Activated CD8-positive, alpha-beta T cell treated with anti-CD3 and anti-CD28 coated beads for 36 hours (primary cell): ENCODE measurements around the gene DNAJC4. TPM values are rescaled to one million over a fixed set of nuclear protein-coding genes. Genes with fewer than 3 reads are reported as not detected.

Experiments used
- ATAC-seq: fragments of 200-7000 bp; cut with Tn5 transposase; one replicate; pipeline ENCODE4 v1.10.0; 2021; ENCODE audit warnings: mild to moderate bottlenecking, moderate library complexity
- CTCF ChIA-PET: fragments of 350-600 bp; sonication (Branson Sonifier 250); formaldehyde crosslinking; loops from one replicate; lab custom pipeline; 2021; ENCODE audit warnings: antibody characterized with exemption; lab: Charles Lee
- POLR2A ChIA-PET: fragments of 350-600 bp; sonication (Branson Sonifier 250); formaldehyde crosslinking; loops from one replicate; lab custom pipeline; 2021; ENCODE audit warnings: antibody characterized with exemption; lab: Charles Lee
- DNase-seq: peaks from one replicate; pipeline ENCODE4 v3.0.0-alpha.2; 2020
- H3K27ac Mint-ChIP-seq: one replicate; pipeline ENCODE4 v1.8.0; 2021; ENCODE audit warnings: mild to moderate bottlenecking, mixed read lengths
- H3K27me3 Mint-ChIP-seq: one replicate; pipeline ENCODE4 v1.8.0; 2021; ENCODE audit warnings: mixed read lengths
- H3K36me3 Mint-ChIP-seq: one replicate; pipeline ENCODE4 v1.8.0; 2021; ENCODE audit warnings: low read depth, mixed read lengths
- H3K4me1 Mint-ChIP-seq: one replicate; pipeline ENCODE4 v1.8.0; 2021; ENCODE audit warnings: low read depth, mixed read lengths
- H3K4me3 Mint-ChIP-seq: one replicate; pipeline ENCODE4 v1.8.0; 2021; ENCODE audit warnings: mild to moderate bottlenecking, moderate library complexity, mixed read lengths
- H3K9me3 Mint-ChIP-seq: one replicate; pipeline ENCODE4 v1.8.0; 2021; ENCODE audit warnings: mixed read lengths
- intact Hi-C: fragments of 100-400 bp; cut with micrococcal nuclease; formaldehyde crosslinking; loops from one replicate; pipeline ENCODE4 v1.10.0; 2022
- total RNA-seq, 2 experiments: library from RNA; stranded (reverse); gene quantifications; one replicate each; pipeline ENCODE4 v1.2.3, GENCODE V29; 2021
- TF ChIP-seq, protein P1 (sequence below): fragments of 200-600 bp; IDR thresholded peaks from one replicate; pipeline ENCODE4 v1.8.0; 2022; ENCODE audit warnings: antibody characterized with exemption, mild to moderate bottlenecking

DNAJC4 gene
- total RNA-seq, 2 experiments from 2014 or later = 25.8 to 26.1 TPM

DNA sequence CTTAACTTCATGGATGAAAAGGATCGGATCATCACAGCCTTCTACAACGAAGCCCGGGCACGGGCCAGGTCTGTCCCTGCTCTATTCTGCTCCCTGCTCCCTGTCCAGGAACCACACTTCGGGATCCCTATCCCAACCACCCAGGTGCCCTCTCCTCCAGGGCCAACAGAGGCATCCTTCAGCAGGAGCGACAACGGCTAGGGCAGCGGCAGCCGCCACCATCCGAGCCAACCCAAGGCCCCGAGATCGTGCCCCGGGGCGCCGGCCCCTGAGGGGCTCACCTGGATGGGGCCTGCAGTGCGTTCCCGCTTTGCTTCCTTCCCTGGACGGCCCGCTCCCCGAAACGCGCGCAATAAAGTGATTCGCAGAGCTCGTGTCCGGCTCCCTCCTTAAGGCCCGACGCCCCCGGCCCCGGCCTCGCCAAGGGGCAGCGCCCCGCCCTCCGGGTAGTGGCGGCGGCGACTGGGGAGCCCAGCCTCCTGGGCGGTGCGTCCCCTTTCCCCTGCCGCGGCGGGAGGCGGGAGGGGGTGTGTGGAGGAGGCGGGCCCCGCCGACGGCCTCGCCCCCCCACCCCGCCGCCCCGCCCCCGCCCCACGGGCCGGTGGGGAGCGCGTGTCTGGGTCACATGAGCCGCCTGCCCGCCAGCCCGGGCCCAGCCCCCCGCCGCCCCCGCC lies 3.7 kb downstream of the DNAJC4 start, which contains the start of gene VEGFB:
TSS of gene VEGFB (plus strand) at position 672 of the 674 bp plus-strand sequence. CDS start 250 bp downstream, outside the sequence.
- peaks cover 35% of the 10 kb centered on the region for H3K4me1 Mint-ChIP-seq
- no peaks in the 10 kb centered on the region for H3K9me3 Mint-ChIP-seq
- peak within 1 kb of the TSS; percentile 88 for H3K4me3 Mint-ChIP-seq
- H3K27ac Mint-ChIP-seq = peak within 1 kb of the TSS; percentile 83
- no peaks in the 10 kb centered on the region for H3K27me3 Mint-ChIP-seq
- ChIA-PET POLR2A (interaction anchor here (4.6 kb wide), 1 partner anchor 25 kb away, joined by 39 read pairs; the partner anchor contains the start of gene FERMT3), CTCF (interaction anchor here (0.6 to 0.9 kb wide), 2 partner anchors 12 to 34 kb away, joined by 3 read pairs; partner anchors contain the start of gene PPP1R14B)
- ATAC-seq (peak; percentile 51), DNase-seq (peak; percentile 65)
- intact Hi-C loops = no loop called here
- peaks cover 20% of the 10 kb centered on the region for H3K36me3 Mint-ChIP-seq
- TF ChIP-seq, protein P1, sequence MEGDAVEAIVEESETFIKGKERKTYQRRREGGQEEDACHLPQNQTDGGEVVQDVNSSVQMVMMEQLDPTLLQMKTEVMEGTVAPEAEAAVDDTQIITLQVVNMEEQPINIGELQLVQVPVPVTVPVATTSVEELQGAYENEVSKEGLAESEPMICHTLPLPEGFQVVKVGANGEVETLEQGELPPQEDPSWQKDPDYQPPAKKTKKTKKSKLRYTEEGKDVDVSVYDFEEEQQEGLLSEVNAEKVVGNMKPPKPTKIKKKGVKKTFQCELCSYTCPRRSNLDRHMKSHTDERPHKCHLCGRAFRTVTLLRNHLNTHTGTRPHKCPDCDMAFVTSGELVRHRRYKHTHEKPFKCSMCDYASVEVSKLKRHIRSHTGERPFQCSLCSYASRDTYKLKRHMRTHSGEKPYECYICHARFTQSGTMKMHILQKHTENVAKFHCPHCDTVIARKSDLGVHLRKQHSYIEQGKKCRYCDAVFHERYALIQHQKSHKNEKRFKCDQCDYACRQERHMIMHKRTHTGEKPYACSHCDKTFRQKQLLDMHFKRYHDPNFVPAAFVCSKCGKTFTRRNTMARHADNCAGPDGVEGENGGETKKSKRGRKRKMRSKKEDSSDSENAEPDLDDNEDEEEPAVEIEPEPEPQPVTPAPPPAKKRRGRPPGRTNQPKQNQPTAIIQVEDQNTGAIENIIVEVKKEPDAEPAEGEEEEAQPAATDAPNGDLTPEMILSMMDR = no peak

DNA sequence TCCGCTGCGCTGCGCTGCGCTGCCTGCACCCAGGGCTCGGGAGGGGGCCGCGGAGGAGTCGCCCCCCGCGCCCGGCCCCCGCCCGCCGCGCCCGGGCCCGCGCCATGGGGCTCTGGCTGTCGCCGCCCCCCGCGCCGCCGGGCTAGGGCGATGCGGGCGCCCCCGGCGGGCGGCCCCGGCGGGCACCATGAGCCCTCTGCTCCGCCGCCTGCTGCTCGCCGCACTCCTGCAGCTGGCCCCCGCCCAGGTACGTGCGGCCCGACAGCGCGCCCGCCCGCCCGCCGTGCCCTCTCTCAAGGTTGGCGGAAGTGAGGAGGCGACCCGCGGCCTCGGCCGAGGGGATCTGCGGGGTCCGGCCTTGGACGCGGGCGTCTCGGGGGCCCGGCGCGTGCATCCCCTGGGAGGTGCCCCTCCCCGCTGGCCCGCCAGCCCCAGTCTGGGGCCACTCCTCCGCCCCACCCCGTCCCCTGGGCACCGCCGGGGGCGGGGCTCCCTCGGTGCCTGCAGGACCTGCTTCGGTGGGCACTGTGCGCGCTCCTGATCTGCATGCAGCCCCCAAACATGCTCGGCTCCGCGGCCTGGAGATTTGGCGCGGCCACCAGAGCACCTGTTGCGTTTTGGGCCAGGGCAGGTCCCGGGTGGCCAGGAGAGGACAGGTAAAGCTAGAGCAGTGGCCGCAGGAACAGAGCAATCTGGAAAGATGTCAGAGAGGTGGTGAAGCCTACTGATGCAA lies 4.5 kb downstream of the DNAJC4 start:
- Mint-ChIP-seq H3K9me3 (no peaks in the 10 kb centered on the region), H3K27ac (peak overlapping the region; percentile 83), H3K4me3 (peak overlapping the region; percentile 88), H3K36me3 (peaks cover 23% of the 10 kb centered on the region), H3K27me3 (no peaks in the 10 kb centered on the region), H3K4me1 (peaks cover 35% of the 10 kb centered on the region)
- ChIA-PET CTCF (no interaction called here), POLR2A (interaction anchor here (1.5 to 3.0 kb wide), 3 partner anchors 7 to 11 kb away, joined by 5 to 16 read pairs (median 6); partner anchors contain the start of gene PPP1R14B)
- TF ChIP-seq, protein P1 = no peak
- DNase-seq (peak; percentile 70), ATAC-seq (peak; percentile 58)
- intact Hi-C loops = no loop called here

DNA sequence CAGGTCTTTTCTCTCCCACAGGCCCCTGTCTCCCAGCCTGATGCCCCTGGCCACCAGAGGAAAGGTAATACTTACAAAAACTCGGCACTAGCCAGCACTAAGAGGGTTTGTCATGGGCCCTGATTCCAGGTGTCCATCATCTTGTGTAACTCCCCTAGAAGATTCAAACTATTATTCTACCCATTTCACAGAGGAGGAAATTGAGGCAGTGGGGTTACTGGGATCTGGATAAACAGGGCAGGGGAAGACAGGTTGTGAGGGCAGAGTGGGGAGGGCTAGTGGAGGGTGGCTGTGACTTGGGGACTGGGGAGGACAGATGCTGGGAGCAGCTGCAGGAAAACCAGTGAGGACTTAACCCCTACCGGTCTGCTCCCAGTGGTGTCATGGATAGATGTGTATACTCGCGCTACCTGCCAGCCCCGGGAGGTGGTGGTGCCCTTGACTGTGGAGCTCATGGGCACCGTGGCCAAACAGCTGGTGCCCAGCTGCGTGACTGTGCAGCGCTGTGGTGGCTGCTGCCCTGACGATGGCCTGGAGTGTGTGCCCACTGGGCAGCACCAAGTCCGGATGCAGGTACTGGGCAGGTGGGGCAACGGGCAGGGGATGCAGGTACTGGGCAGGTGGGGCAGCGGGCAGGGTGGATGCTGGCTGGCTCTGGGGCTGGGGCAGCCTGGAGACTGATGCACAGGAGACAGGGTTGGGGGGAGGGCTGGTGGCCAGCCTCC lies 5.3 kb downstream of the DNAJC4 start:
- TF ChIP-seq, protein P1 = no peak
- intact Hi-C loops = no loop called here
- ATAC-seq (no peak), DNase-seq (no peak)
- peak overlapping the region; percentile 88 for H3K4me3 Mint-ChIP-seq
- peaks cover 28% of the 10 kb centered on the region for H3K36me3 Mint-ChIP-seq
- H3K4me1 Mint-ChIP-seq = peaks cover 37% of the 10 kb centered on the region
- H3K27me3 Mint-ChIP-seq = no peaks in the 10 kb centered on the region
- no peaks in the 10 kb centered on the region for H3K9me3 Mint-ChIP-seq
- CTCF ChIA-PET = no interaction called here
- POLR2A ChIA-PET = interaction anchor here (0.7 to 3.0 kb wide), 5 partner anchors 8 to 54 kb away, joined by 3 to 16 read pairs (median 5); partner anchors contain the start of gene PPP1R14B
- H3K27ac Mint-ChIP-seq = peak overlapping the region; percentile 83

DNA sequence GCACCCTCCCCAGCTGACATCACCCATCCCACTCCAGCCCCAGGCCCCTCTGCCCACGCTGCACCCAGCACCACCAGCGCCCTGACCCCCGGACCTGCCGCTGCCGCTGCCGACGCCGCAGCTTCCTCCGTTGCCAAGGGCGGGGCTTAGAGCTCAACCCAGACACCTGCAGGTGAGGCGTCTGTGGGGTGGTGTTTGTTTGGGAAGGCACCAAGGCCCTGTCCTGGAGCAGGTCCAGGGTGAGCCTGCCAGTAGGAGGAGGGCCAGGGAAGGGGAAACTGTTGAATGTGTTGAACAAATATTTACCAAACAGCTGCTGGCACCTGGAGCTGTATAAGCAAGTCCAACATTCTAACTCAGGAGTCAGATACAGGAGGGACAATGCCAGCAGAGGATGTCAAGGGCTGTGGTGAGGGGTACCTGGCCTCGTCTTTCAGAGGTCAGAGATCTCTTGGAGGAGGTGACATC lies 7.2 kb downstream of the DNAJC4 start:
- Mint-ChIP-seq H3K4me1 (peaks cover 33% of the 10 kb centered on the region), H3K36me3 (peaks cover 31% of the 10 kb centered on the region), H3K27ac (peak overlapping the region; percentile 57), H3K4me3 (peak overlapping the region; percentile 15), H3K9me3 (no peaks in the 10 kb centered on the region), H3K27me3 (no peaks in the 10 kb centered on the region)
- intact Hi-C loops = no loop called here
- DNase-seq = no peak
- ATAC-seq = no peak
- TF ChIP-seq, protein P1 = no peak
- ChIA-PET CTCF (interaction anchor here (0.6 to 2.2 kb wide), 3 partner anchors 11 to 67 kb away, joined by 3 to 10 read pairs (median 3); partner anchors contain the start of genes NUDT22, PLCB3 and TRPT1), POLR2A (interaction anchor here (1.1 to 3.0 kb wide), 4 partner anchors 8 to 14 kb away, joined by 3 to 16 read pairs (median 8); partner anchors contain the start of gene PPP1R14B)
